Measurements from ENCODE around the gene ARHGAP10.

Gene ARHGAP10

GRCh38 chr4:147770831-147771230 lies 38.9 kb downstream of the ARHGAP10 start:
- no peak for DNase-seq (ENCODE audit: low read depth)

GRCh38 chr4:147772056-147772455 lies 40.2 kb downstream of the ARHGAP10 start:
- no peak for DNase-seq (ENCODE audit: low read depth)

GRCh38 chr4:147772459-147772969 lies 40.6 kb downstream of the ARHGAP10 start:
- DNase-seq (ENCODE audit: low read depth): peak; percentile 78

- no peak for DNase-seq (ENCODE audit: low read depth)
These were observed 41.6 kb downstream of the ARHGAP10 start for GRCh38 chr4:147773261-147774184.

- DNase-seq (ENCODE audit: low read depth): no peak
These were observed 44.8 kb downstream of the ARHGAP10 start for GRCh38 chr4:147776716-147777115.

- DNase-seq (ENCODE audit: low read depth): no peak
These were observed 45.7 kb downstream of the ARHGAP10 start for GRCh38 chr4:147777456-147778091.

GRCh38 chr4:147778942-147779341 lies 47.1 kb downstream of the ARHGAP10 start:
- no peak for DNase-seq (ENCODE audit: low read depth)

- no peak for DNase-seq (ENCODE audit: low read depth)
These were observed 47.6 kb downstream of the ARHGAP10 start for GRCh38 chr4:147779451-147779850.

GRCh38 chr4:147780137-147780777 lies 48.4 kb downstream of the ARHGAP10 start:
- DNase-seq (ENCODE audit: low read depth): no peak

- DNase-seq (ENCODE audit: low read depth): no peak
These were observed 50.3 kb downstream of the ARHGAP10 start for GRCh38 chr4:147782087-147782781.

- DNase-seq (ENCODE audit: low read depth): no peak
These were observed 53.2 kb downstream of the ARHGAP10 start for GRCh38 chr4:147785129-147785528.

GRCh38 chr4:147786031-147786430 lies 54.1 kb downstream of the ARHGAP10 start:
- DNase-seq (ENCODE audit: low read depth): no peak

GRCh38 chr4:147786531-147786930 lies 54.6 kb downstream of the ARHGAP10 start:
- no peak for DNase-seq (ENCODE audit: low read depth)

- no peak for DNase-seq (ENCODE audit: low read depth)
These were observed 55.3 kb downstream of the ARHGAP10 start for GRCh38 chr4:147787204-147787603.

GRCh38 chr4:147788791-147789190 lies 56.9 kb downstream of the ARHGAP10 start:
- DNase-seq (ENCODE audit: low read depth): no peak

GRCh38 chr4:147789596-147789995 lies 57.7 kb downstream of the ARHGAP10 start:
- DNase-seq (ENCODE audit: low read depth): no peak

- no peak for DNase-seq (ENCODE audit: low read depth)
These were observed 58.5 kb downstream of the ARHGAP10 start for GRCh38 chr4:147790412-147790811.

GRCh38 chr4:147791341-147791740 lies 59.5 kb downstream of the ARHGAP10 start:
- DNase-seq (ENCODE audit: low read depth): no peak

GRCh38 chr4:147791865-147792264 lies 60.0 kb downstream of the ARHGAP10 start:
- no peak for DNase-seq (ENCODE audit: low read depth)

GRCh38 chr4:147793569-147794313 lies 61.9 kb downstream of the ARHGAP10 start:
- no peak for DNase-seq (ENCODE audit: low read depth)

- DNase-seq (ENCODE audit: low read depth): no peak
These were observed 62.4 kb downstream of the ARHGAP10 start for GRCh38 chr4:147794314-147794680.

All from GM04503 (cell line).